HCT116 (cell line): ENCODE results near the gene CD19.

Source experiments
- CBX3 ChIP-seq: IDR thresholded peaks from 2 replicates; pipeline ENCODE4 v1.6.1; 2012; ENCODE audit warnings: low read depth
- CEBPB ChIP-seq: IDR thresholded peaks from 2 replicates; pipeline ENCODE4 v1.6.1; 2012; ENCODE audit warnings: low read depth
- EGR1 ChIP-seq: IDR thresholded peaks from 2 replicates; pipeline ENCODE4 v1.6.1; 2012; ENCODE audit warnings: low read depth
- EZH2 ChIP-seq: fragments of 200-600 bp; sonication (generic); IDR thresholded peaks from 2 replicates; pipeline ENCODE4 v1.6.1; 2017; ENCODE audit warnings: antibody characterized with exemption, mixed run types
- POLR2A ChIP-seq: IDR thresholded peaks from 2 replicates; pipeline ENCODE4 v1.7.0; 2011; ENCODE audit warnings: borderline replicate concordance; ENCODE audit not compliant: insufficient read depth, insufficient read length; ENCODE audit errors: extremely low read depth
- POLR2AphosphoS5 ChIP-seq: IDR thresholded peaks from 2 replicates; pipeline ENCODE4 v1.6.1; 2011; ENCODE audit warnings: mild to moderate bottlenecking, low read depth, low read length, moderate library complexity
- SIN3A ChIP-seq: IDR thresholded peaks from 2 replicates; pipeline ENCODE4 v1.6.1; 2012; ENCODE audit warnings: low read depth
- ZFX ChIP-seq: fragments of 450-650 bp; IDR thresholded peaks from 2 replicates; pipeline ENCODE4 v1.6.1; 2017
- ZNF274 ChIP-seq: fragments of 200-500 bp; sonication (Bioruptor generic); IDR thresholded peaks from 2 replicates; pipeline ENCODE4 v1.6.1; 2014; ENCODE audit warnings: mild to moderate bottlenecking, low read depth, low read length, inconsistent platforms
- TF ChIP-seq, protein P1 (sequence below): IDR thresholded peaks from 2 replicates; pipeline ENCODE4 v1.6.1; 2012
- TF ChIP-seq, protein P2 (sequence below), 3 experiments: fragments of 200-600 bp in 1 of 3; sonication (generic) in 1 of 3; IDR thresholded peaks in 2 of 3; conservative IDR thresholded peaks in 1 of 3; 2 replicates each; pipeline ENCODE4 v1.5.1; 2012 to 2017; ENCODE audit warnings: low read depth in 2 of 3, low read length in 2 of 3, antibody characterized with exemption in 1 of 3, borderline replicate concordance in 1 of 3, control low read depth in 1 of 3, mild to moderate bottlenecking in 1 of 3, mixed read lengths in 1 of 3, mixed run types in 1 of 3, moderate library complexity in 1 of 3; ENCODE audit not compliant: insufficient read depth in 1 of 3
- TF ChIP-seq, protein P3 (sequence below): IDR thresholded peaks from 2 replicates; pipeline ENCODE4 v1.6.1; 2012; ENCODE audit warnings: low read depth

- TF ChIP-seq ZNF274 (no peak), EZH2 (no peak), POLR2A (no peak), POLR2AphosphoS5 (no peak), CEBPB (no peak), SIN3A (no peak), EGR1 (no peak), ZFX (no peak), CBX3 (no peak)
- TF ChIP-seq, protein P1, sequence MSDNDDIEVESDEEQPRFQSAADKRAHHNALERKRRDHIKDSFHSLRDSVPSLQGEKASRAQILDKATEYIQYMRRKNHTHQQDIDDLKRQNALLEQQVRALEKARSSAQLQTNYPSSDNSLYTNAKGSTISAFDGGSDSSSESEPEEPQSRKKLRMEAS = no peak
- TF ChIP-seq, protein P2, sequence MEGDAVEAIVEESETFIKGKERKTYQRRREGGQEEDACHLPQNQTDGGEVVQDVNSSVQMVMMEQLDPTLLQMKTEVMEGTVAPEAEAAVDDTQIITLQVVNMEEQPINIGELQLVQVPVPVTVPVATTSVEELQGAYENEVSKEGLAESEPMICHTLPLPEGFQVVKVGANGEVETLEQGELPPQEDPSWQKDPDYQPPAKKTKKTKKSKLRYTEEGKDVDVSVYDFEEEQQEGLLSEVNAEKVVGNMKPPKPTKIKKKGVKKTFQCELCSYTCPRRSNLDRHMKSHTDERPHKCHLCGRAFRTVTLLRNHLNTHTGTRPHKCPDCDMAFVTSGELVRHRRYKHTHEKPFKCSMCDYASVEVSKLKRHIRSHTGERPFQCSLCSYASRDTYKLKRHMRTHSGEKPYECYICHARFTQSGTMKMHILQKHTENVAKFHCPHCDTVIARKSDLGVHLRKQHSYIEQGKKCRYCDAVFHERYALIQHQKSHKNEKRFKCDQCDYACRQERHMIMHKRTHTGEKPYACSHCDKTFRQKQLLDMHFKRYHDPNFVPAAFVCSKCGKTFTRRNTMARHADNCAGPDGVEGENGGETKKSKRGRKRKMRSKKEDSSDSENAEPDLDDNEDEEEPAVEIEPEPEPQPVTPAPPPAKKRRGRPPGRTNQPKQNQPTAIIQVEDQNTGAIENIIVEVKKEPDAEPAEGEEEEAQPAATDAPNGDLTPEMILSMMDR (IDR thresholded peaks at IDR 0.05 in 2 of 3, conservative IDR thresholded peaks at IDR 0.05 in 1 of 3; ENCODE audit: borderline replicate concordance in 1 of 3, insufficient read depth in 1 of 3, low read depth in 2 of 3, low read length in 2 of 3) = no peak
- TF ChIP-seq, protein P3, sequence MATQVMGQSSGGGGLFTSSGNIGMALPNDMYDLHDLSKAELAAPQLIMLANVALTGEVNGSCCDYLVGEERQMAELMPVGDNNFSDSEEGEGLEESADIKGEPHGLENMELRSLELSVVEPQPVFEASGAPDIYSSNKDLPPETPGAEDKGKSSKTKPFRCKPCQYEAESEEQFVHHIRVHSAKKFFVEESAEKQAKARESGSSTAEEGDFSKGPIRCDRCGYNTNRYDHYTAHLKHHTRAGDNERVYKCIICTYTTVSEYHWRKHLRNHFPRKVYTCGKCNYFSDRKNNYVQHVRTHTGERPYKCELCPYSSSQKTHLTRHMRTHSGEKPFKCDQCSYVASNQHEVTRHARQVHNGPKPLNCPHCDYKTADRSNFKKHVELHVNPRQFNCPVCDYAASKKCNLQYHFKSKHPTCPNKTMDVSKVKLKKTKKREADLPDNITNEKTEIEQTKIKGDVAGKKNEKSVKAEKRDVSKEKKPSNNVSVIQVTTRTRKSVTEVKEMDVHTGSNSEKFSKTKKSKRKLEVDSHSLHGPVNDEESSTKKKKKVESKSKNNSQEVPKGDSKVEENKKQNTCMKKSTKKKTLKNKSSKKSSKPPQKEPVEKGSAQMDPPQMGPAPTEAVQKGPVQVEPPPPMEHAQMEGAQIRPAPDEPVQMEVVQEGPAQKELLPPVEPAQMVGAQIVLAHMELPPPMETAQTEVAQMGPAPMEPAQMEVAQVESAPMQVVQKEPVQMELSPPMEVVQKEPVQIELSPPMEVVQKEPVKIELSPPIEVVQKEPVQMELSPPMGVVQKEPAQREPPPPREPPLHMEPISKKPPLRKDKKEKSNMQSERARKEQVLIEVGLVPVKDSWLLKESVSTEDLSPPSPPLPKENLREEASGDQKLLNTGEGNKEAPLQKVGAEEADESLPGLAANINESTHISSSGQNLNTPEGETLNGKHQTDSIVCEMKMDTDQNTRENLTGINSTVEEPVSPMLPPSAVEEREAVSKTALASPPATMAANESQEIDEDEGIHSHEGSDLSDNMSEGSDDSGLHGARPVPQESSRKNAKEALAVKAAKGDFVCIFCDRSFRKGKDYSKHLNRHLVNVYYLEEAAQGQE = no peak
Observed at GRCh38 chr16:28958216-28958615, 26.4 kb downstream of the CD19 start.
